G401.6 (cell line): Measurements from ENCODE around the gene NFATC2.
"Not testable (repeated sequence)": the region's sequence is repeated elsewhere in the genome, so short reads cannot be mapped to it uniquely, and the experiment has no call there.

Source experiments
- FAIRE-seq: peaks from 2 replicates; lab custom pipeline; 2012; peaks lifted over from hg19 to GRCh38; lab: Jason Lieb, UNC

Gene NFATC2

GRCh38 chr20:51470499-51470820 is 72.1 kb downstream of the NFATC2 start:
- FAIRE-seq = no peak

DNA sequence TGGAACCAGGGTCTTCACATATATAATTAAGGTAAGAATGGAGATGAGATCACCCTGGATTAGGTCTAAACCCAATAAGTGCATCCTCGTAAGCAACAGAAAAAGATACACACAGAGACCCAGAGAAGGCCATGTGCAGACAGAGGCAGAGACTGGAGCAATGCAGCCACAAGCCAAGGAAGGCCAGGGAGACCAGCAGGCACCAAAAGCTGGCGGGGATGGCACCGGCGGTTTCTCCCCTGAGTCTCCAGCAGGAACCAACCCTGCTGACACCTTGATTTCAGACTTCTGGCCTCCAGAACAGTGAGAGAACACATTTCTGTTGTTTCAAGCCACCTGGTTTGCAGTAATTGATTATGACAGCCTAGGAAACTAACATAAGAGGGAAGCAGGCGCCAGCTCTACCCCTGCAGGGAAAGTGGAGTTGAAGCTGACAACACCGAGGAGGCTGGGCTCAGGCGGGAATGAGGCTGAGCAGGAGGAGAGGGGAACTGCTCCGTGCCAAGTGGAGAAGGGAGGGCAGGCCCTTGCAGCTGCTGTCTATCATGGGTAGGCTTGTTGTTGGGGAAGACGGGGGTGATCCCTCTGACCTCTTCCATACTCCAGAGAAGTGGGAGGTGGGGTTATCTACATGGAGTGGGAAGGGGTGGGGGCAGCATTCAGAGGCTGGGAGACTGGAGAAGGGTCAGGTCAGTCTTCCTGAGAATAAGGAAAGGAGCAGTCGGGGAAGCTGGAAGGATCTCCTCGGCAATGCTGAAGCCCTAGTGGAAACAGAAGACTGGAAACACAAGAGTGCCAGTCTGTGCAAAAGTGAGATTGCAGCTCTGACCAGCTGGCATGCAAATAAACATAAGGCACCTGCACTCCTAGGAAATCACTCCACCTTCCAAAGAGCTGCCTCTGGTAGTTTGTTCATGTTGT is 72.7 kb downstream of the NFATC2 start:
- no peak for FAIRE-seq

- FAIRE-seq = no peak
Measured at GRCh38 chr20:51469046-51469445, 73.5 kb downstream of the NFATC2 start.

DNA sequence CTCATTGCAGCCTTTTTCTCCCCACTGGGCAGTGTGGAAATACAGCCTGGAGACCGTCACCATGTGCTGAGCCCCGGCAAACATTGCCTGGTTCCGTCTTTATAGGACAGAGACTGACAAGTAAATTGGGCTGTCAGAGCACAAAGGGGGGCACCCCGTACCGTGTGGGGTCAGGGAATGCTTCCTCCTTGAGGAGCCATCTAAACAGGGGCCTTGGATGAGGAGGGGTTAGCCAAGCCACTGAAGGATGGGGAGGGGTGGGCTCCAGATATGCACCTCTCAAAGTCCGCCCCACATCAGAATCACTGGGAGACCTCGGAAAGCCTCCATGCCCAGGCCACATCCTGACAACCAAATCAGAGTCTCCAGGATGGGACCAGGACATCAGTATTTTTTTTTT is 73.9 kb downstream of the NFATC2 start:
- no peak for FAIRE-seq

- FAIRE-seq = no peak
Measured at GRCh38 chr20:51467956-51468626, 74.4 kb downstream of the NFATC2 start.

DNA sequence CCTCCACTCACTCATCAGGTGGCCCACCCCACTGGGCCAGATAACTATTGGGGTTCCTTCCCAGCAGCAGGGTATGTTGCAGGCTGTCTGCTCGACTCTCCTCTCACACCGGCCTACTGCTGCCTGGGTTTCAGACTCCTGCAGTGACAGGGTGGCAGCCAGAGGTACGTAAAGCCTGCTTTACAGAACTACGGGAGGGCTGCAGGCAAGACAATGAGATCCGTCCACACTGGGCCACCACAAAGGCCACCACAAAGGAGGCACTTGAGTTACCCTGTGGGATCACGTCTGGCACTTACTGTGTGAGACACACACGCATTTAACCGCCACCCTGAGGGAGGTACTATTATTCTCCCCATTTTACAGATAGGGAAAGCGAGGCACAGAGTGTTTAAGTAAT is 78.5 kb downstream of the NFATC2 start:
- FAIRE-seq = no peak

DNA sequence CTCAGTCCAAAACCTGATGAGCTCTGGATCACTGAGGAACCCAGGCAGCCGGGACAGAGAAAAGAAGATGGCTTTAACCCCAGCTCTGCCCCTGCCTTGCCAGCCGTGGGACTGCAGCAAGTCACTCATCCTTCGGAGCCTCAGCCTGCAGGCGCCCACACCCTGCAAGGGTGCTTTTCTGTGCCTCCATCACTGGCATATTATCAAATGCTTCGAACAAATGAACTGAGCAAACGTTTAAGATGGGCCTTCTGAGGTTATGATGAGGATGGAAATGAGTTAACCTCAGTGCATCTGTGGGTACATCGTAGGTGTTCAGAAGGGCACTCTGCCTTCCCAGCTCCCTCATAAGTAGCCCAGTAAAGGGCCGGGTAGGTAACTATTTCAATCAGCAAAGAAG is 79.0 kb downstream of the NFATC2 start:
- FAIRE-seq = no peak

DNA sequence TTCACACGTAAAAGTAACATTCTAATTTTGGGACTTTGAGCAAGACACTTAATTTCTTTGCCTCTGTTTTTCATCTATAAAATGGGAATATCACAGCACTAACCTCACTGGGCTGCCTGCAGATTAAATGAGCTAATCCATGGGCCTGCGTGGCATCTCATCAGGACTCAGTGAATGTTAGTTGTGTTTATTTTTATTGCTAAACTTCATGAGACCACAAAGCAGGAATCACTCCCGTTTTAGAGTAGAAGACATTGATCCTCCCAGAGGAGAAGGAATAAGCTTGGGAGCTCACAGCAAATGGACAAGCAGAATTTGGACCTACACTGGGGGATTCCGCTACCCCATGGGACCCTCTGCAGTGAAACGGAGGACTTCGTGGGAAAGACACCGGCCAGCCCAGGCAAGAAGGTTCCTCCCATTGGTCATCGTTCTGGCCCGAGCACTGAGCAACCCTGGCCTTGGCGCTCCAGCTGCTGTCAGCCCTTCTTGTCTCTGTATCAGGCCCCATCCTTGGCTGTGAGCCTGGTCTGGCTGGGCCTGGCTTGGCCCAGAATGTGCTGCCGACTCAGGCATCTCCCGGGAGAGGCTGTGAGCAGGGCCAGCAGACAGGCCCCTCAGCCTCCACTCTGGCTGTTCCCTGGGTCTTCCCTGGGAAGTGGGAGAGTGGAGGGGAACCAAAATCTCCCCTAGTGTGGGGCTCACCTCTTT is 79.8 kb downstream of the NFATC2 start:
- no peak for FAIRE-seq

- not testable (repeated sequence) for FAIRE-seq
Measured at GRCh38 chr20:51461846-51462245, 80.7 kb downstream of the NFATC2 start.

- FAIRE-seq = no peak
Measured at GRCh38 chr20:51461306-51461705, 81.2 kb downstream of the NFATC2 start.

DNA sequence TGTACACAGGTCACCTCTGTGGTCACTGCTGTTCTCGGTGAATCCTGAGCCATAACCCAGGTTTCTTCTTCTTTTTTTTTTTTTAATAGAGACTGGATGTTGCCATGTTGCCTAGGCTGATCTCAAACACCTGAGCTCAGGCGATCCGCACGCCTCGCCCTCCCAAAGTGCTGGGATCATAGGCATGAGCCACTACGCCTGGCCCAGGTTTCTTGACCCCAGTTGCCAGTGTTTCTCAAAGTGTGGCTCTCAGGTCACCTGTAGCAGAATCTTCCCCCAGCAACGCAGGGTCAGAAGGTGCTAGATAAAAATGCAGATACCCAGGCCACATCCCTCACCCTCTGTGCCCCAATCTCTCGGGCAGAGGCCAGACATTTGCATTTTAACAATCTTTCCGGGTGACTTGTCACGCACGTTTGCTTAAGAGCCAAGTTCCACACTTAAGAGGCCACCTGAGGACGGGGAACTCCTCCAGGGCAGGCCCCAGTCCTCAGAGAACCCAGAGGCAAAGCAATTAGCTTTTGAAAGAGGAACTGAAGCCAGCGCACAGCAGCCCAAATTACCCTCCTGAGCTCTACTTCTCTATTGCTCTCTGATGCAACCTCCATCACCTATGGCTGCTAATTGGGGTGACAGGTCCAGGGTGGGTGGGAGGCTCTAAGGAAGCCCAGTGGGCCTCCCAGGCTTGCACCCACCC is 81.8 kb downstream of the NFATC2 start:
- FAIRE-seq = no peak

GRCh38 chr20:51460163-51460562 is 82.4 kb downstream of the NFATC2 start:
- no peak for FAIRE-seq

DNA sequence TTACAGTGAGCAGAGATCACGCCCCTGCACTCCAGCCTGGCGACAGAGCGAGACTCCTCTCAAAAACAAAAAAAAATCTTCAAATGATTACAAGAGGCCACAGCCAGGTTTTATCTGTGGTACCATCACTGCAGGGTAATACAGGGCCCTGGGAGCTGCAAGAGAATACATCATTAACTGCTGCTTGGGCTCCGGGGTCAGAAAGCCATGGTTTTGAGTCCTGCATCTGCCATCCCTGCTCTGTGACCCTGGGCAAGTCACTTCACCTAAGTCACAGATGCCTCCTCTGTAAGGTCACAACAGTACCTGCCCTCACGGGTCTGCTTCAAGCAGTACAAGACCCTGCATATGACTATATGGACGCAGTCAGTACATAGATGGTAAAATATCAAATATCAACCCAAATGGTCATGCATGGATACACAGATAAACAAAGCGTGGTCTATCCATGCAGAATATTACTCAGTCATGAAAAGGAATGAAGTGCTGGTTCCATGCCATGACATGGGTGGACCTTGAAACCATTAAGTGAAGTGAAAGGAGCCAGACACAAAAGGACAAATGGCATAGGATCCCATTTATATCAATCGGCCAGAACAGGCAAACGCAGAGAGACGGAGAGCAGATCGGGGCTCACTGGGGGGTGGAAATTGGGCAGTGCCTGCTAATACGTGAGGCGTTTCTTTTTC is 83.6 kb downstream of the NFATC2 start:
- FAIRE-seq = no peak

DNA sequence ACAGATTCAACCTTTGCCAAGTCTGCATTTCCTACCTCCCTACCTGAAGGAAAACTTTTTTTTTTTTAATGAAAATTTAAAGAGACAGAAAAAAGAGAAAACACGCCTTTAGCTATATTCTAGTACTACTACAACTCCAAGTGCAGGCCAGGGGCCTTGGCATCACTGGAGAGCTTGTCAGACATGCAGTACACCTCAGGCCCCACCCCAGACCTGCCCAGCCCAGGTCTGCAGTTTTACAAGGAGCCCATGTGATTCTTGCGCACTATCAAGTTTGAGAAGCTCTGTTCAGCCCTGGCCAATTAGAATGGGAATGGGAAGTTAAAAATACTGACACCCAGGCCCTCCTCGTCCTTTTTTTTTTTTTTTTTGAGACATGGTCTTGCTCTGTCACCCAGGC is 85.0 kb downstream of the NFATC2 start:
- no peak for FAIRE-seq

DNA sequence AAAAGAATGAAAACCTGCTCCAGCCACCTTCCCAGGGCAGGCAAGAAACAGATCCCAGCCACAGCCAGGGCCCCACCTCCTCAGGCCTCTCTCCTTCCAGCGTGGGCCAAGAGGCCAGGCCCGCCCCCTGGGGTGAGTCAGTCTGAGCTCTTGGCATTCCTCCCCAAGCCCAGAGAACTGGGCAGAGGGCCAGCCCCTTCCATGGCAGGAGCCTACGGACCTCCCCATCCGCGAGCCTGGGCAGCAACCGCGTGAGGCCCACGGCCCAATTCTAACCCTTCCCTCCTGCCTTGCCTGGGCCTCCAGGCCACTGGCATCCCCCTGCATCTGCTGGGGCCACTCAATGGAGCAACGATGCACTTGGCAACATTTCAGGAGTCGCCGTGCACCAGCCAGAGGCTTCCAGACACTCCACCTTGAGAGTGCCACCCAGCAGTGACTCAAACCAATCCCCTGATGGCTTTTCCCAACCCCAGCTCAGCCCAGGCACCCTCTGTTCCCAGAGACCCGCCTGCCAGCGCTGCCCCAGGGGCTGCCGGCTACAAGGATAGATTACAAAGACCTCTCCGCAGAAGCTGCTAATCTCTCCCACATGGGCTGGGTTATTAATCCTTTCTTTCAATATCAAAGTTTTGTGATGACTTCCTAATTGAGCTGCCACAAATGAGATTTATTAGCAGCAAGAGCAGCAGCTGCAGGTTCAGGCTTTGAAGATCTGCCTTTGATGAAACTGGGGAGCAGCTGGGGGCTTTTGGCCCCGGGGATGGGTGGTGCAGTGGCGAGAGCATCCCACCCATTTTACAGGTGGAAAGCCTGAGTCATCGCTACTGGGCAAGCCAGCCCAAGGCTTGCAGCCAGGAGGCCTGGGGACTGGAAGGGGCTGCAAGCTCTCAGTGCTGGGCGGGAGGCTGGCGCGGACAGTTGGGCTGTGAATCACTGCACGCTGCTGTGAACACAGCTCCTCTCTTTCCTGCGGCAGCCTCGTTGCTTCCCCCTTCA is 85.7 kb downstream of the NFATC2 start:
- no peak for FAIRE-seq

DNA sequence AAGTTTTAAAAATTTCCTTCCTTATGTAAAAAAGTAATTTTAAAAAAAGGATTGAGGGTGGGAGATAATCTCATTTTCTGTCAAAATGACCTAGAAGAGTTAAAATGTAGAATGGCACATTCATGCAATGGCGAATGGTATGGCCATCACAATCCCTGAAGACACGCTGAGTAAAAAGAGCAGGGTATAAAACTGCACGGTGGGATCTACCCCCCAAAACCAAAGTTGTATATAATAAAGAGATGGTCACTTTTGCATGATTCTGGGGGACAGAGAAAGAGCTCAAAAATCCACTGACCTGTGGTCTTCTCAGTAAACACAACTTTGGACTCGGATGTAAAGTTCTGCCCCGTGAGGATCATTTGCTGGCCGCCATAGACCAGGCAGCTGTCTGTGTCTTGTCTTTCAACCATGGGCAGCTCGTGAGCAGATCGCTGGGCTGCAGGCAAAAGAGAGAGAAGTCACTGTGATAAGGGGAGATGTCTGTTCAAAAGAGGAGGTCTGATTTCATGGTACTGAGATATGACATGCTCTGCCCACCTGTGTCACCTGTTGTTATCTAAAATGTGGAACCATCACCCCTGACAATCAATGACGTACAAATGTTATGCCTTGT is 88.2 kb downstream of the NFATC2 start:
- FAIRE-seq = no peak

DNA sequence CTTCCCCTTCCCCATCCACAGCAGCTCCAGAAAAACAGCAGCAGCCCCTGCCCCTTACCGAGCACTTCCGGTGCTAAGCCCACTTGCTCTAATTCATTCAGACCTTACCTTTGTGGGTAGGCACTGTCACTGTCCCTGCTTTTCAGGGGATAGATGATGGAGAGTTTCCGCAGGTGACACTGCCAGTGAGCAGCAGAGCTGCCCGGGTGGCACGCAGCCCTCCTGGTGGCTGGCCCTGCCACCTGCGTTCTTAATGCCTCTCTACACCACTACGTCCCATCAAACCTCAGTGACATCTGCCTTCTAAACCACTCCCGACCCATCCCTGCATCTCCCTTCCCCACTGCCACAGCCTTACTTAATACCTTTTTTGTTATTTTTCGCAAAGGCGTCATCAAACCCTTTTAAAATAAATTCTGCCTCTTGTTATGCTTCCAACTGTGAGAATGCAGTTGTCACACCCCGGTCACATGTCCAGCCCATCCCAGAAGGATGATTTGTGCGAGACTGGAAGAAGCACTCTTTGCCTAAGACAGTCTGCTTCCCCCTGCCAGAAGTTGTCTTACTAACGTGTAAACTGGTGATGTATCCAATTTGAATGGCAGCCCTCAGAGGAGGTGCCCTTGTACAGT is 89.7 kb downstream of the NFATC2 start:
- no peak for FAIRE-seq

DNA sequence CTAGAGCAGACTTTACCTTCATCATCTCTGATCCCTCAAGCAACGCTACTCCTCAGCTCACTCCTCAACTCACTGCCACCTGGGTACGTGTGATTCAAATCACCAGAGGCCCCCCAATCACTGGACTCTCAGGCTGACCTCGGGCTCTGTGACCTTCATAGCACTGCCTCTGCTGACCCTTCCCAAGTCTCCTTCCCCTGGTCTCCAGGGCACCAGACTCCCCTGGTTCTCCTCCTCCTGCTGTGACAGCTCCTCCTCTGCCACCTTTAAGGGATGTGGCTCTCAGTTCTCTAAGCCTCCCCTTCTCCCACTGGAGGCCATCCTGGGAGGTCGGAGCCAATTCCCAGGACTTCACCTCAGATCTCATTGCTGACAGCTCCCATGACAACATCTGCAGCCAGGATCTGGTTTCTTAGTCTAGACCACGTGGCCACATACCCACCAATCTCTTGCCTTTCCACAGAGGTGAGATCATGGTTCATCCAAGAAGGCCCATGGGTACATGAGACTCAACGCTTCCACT is 90.4 kb downstream of the NFATC2 start:
- no peak for FAIRE-seq

GRCh38 chr20:51451484-51451883 is 91.0 kb downstream of the NFATC2 start:
- no peak for FAIRE-seq

DNA sequence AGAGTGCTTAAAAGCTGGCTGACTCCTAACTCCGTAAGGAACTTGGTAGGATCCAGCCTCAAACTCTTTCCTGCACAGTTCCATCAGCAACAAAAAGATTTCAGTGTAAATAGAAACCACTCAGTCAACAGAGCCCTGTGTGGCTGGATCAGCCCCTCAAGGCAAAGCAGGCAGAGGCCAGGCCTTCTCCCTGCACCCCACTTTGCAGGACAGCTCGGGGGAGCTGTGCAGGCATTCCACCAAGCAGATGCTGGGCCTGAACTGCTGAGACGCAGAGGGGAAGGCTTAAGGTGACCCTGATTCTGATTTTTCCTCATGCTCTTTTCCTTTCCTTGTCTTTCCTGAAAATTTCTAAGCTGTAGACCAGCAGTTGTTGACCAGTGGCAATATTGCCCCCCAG is 91.5 kb downstream of the NFATC2 start:
- no peak for FAIRE-seq
